ENCODE results near the gene KRTAP26-1.

The KRTAP26-1 gene, protein sequence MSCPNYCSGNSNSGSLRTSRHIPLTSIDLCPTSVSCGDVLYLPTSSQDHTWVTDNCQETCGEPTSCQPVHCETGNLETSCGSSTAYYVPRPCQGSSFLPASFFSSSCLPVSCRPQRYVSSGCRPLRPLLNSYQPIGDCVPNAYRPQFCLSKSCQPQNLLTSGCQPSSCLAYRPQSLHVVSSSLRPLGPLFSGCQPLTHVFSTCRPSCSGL

DNA sequence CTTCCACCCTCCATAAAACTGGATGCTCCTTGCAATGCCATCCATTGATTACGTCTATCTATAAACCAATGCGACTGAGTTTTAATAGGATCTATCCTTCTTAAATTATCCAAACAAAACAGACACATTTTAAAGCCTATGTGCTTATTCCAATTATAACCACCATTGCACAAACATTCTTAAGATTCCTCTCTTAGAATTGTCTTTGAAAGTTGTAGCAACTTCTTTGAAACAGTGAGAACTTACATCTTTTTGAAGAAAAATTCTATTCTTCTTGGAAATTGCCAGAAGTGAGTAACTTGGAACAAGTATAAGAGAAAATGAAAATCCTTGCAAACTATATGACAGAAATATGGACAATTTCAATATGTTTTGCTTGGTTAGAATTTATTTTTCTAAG is at the start of gene KRTAP26-1:
KRTAP26-1 (minus strand) TSS at position 101 of the 400 bp plus-strand sequence. CDS start 280 bp downstream, outside the sequence.
- no peak for DNase-seq (ENCODE audit: low spot score)

DNA sequence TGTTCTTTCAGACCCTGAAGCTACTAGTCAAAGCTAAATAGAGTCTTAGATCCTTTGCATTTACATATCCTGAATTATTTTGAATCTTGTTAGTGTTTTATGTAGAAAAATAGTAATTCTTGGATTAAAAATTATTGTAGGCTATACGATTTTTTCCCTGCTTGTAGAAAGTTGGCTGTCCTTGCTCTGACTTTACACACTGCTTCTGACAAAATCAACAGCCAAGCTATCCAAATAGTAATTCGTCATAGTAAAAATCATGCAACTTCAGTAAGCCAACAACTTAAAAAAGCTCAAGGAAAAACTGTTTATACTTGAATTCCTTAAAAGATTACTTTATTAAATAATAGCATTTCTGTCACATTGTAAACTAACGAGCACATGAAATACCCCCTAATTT is 35.8 kb upstream of the KRTAP26-1 start:
- no peak for DNase-seq (ENCODE audit: low spot score)

DNA sequence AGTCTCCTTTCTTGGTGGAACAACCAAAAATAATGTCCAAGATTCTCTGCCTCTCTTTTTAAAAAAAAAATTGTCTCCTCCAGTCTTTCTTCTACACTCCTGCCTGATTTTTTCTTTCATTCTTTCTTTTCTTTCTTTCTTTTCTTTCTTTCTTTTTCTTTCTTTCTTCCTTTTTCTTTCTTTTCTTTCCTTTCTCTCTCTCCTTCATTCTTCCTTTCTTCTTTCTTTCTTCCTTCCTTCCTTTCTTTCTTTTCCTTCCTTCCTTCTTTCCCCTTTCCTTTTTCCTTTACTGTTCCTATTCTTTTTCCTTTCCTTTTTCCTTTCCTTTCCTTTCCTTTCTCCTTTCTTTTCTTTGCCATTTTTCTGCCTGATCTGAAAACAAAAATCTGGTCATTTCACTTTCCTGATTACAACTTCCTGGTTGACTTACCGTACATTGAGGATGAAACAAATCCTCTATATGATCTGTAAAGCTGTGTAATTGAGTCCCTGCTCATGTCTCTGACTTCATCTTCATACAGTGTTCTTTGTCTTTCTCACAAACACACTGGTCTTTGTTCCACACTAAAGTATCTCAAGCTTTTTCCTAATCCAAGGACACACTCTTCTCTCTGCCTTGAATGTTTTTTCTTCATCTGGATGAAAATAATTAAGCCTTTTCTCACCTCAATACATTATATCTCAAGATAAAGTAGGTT is 34.3 kb upstream of the KRTAP26-1 start:
- DNase-seq (ENCODE audit: low spot score), result no peak

DNA sequence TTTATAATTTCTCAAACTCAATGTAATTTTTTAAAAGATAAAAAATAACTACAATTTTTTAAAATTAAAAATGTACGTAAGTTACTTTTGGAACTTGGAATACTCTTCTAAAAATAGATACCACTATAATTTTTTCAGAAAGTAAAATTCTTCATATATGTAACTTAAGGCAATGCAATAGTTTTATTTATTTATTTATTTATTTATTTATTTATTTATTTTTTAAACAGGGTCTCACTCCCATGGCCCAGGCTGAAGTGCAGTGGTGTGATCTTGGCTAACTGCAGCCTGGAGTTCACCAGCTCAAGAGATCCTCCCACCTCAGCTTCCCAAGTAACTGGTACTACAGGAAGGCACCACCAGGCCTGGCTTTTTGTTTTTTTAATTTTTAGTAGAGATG is 31.4 kb upstream of the KRTAP26-1 start:
- no peak for DNase-seq (ENCODE audit: low spot score)

DNA sequence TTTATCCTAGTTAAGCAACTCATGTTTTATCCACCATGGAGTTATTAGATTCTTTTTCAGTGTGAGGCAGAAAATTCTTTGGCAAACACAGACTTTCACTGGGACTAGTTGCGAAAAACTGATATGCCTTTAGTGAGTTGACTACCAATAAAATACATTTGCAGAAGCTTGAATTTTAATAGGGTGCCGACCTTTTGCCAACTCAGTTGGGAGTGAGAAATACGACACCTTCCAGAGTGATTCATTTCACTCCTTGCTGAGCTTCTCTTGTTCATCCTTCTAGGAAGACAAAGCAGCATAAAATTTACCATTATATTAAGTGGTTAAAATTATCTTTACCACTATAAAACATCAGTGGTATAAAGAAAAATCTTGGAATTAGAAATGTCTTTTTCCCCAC is 29.5 kb upstream of the KRTAP26-1 start:
- DNase-seq (ENCODE audit: low spot score), result no peak

DNA sequence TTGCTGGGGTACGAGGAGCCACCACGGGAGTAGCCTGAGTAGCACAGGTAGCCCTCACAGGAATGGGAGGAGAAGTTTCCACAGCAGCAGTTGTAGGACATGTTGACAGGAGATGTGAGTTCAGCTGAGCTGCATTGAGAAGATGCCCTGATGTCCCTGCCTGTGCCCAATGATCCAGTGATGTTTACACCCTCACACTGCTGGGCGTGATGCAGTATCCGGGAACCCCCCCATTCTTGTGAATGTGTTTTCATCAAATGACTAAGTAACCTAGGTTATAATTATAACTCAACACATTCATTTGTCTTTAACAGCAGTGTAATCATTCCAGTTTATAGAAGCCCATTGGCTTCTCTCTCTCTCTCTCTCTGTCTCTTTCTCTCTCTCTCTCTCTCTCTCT is 28.4 kb upstream of the KRTAP26-1 start, which contains the start of gene KRTAP23-1:
KRTAP23-1 (minus strand) TSS at position 101 of the 400 bp plus-strand sequence; CDS start at position 101, 0 bp downstream.
- DNase-seq (ENCODE audit: low spot score), result no peak

DNA sequence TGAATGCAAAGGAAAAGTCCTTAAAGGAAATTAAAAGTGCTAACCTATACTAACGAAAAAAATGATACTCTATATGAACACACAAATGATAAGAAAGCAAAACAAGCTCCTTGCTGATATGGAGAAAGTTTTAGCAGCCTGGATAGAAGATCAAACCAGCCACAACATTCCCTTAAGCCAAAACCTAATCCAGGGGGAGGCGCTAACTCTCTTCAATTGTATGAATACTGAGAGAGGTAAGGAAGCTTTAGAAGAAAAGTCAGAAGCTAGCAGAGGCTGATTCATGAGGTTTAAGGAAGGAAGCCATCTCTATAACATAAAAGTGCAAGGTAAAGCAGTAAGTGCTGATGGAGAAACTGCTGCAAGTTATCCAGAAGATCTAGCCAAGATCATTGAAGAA is 24.9 kb upstream of the KRTAP26-1 start:
- no peak for DNase-seq (ENCODE audit: low spot score)

DNA sequence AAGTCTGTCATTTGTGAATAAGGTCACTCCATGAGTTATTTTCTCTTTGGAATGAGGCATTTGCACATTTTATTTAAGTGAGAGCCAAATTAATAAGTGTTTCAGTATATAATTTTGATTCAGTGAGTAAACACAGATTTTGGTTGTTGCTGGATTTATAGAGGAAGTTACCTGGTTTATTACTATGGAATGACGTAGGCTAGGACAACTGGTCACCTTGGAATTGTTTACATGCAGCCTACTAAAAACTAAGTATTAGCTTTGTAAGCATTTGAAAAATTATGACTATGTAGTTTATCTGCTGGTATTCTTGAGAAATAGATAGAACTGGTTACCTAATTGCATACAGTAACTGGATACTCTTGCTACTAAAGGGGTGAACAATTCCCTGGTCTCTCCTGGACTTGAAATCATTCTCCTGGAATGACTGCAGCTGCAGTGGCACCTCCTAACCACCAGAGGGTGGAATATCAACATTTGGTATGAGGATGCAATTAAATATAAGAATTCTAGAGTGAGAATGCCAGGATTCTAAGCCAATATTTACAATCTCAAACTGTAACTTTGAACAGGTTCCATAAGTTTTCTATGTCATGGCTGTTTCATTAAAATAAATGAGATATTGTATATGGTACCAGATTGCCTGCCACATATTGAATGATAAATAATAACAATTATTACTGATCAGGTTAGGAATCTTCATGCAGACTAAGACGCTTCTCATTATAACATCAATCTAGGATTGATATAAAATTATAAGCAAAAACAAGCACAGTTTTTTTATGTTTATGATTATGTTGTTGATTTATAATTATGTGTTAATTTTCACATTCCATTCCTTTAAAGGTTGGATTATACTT is 20.8 kb upstream of the KRTAP26-1 start:
- peak; percentile 18 for DNase-seq (ENCODE audit: low spot score)

DNA sequence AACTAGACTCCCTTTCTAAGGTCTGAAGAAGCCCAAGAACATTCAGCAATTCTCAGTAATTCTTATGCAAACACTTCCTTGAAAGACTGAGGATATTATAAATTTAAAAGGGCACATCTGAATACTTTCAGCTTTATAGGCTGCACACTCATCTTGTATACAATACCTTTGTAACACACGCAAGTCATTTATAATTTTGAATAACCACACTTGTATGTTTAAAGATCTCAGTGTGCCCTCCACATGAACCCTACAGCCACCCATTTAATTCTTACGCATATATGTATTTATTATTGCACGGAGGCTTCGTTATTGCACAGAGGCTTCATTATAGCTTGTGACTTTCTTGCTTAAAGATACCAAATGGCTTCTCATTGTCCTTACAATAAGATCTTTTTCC is 18.6 kb upstream of the KRTAP26-1 start:
- DNase-seq (ENCODE audit: low spot score), result no peak

DNA sequence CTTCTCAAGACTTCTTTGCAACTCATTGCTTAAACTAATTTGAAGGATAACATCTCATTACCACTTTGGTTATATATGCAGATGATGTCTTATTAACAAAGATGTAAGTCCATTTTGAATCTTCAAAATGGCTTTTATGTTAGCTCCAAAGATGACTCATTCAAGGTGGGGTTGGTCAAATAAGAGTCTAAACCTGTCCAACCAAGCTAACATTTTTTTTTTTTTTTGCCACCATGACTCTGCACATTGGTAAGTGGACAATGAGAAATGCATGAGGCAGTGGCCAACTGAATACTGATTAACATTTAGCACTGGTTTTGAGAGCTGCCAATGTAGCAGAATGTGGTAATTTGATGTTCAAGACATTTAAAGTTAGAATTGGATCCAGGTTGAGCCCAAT is 17.7 kb upstream of the KRTAP26-1 start:
- DNase-seq (ENCODE audit: low spot score), result no peak

DNA sequence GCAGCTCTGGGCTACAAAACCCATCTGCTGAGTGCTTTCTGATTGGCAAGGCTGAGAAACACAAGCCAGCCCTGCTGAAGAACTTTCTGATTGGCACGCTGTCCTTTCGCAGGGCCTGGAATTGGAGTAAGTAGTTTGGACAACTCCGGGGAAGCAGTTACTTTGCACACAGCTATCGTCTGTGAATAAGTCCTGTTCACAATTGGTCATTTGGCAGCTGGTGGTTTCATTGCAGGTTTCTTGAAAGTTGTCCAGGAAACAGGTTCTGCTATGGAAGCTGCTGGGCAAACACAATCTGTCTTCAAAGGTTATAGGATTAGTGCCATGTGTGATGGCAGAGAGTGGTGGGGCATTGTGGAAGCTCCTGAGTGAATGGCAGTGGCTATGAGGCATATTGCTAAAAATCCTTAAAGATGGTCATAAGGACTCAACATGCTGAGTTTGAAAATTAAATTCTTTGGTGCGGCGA is 17.2 kb upstream of the KRTAP26-1 start, which contains the start of gene KRTAP27-1:
KRTAP27-1 (minus strand) TSS at position 419 of the 469 bp plus-strand sequence; CDS start at position 393, 26 bp downstream.
- DNase-seq (ENCODE audit: low spot score), result no peak

DNA sequence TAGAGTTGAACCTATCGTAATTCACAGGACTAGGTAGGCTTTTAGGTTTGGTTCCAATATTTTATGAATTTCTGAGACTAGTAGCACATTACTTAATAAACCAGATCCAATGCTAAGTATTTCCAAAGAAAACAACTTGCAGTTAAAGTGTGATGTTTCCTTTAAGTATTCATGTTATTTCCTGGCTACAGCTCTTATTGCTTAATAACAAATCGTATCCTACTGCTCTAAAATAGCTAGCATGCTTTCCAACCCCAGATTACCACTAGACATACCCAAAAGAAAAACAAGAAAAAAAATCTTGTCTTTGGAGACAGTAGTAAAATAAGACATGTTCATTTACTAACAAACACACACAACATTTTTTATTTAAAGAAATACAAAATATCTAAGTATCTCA is 16.5 kb upstream of the KRTAP26-1 start:
- no peak for DNase-seq (ENCODE audit: low spot score)

DNA sequence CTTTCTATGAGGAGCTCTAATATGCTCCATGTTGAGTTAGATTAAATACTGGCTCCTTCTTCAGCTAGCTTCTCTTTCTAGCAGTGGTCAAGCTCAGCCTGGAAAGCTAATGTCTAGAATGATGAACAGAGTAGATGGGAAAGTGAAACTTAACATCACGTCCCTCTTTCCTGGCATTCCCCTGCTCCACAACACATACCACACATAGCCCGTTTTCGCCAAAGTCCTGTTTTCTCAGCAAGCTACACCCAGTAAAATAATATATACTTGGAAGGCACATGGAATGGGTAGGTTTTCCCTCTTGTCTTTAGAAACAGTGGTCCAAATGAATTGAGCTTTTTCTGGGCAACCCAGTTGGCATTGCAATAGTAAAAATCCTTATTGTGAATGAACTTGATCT is 13.6 kb upstream of the KRTAP26-1 start:
- no peak for DNase-seq (ENCODE audit: low spot score)

DNA sequence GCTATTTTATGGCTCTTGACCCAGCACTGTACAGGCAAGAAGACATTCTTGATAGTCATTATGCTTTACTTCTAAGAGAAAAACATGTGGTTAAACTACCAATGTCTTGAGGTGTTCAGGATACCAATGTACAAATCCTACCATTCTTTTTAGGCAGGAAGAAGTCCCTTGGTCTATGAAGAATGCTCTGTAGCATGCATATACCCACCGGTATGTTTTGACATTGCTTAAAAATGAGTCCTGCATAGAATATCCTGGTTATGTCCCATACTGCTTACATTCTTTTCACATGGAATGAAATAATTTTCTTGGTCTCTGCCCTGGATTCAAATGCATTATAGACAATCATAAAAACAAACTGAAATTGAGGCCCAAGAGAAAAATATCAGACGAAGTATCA is 12.6 kb upstream of the KRTAP26-1 start:
- DNase-seq (ENCODE audit: low spot score), result no peak

DNA sequence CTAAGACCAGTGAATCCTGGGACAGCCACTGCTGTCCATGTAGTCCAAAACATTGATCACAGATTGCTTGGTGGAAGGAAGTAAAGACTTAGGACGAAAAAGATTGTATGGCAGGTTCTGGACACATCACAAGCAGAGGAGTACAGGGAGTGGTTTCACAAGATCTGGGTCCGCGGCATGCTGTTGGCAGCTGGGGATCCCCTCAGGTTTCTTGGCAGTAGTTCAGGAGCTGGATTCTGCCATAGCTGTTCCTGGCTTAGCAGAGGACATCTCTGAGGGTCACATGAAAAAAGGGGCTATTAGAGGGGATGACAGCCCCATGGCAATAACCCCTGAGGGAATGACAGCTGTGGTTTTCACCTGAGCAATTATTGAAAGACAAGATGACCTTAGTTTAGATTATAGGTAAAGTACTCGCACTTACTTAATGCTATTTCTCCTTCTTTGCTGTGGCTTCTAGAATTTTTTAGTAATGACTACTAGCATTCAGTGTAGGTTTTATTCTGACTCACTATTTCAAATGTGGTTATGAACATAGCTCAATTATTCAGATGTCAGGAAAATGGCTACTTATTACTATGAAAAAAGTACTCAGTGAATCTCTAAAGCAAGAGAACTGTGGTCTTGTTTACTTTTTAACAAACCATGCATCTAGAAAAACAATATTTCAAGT is 9.2 kb upstream of the KRTAP26-1 start:
- no peak for DNase-seq (ENCODE audit: low spot score)

DNA sequence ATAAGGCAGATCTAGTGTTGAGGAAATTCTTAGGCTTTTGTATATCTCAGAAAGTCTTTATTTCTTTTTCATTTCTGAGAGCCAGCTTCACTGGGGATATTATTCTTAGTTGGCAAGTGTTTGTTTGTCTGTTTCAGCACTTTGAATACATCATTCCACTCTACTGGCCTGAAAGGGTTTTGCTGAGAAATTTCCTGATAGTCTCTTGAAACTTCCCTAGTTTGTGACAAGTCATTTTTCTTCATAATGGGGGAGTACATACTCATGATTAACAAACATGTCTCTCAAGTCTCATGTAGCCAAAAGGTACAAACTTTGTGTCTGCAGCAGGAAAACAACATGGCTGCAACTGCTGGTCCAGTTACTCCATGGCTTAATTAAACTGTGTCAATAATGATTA is 6.3 kb upstream of the KRTAP26-1 start:
- DNase-seq (ENCODE audit: low spot score), result no peak

DNA sequence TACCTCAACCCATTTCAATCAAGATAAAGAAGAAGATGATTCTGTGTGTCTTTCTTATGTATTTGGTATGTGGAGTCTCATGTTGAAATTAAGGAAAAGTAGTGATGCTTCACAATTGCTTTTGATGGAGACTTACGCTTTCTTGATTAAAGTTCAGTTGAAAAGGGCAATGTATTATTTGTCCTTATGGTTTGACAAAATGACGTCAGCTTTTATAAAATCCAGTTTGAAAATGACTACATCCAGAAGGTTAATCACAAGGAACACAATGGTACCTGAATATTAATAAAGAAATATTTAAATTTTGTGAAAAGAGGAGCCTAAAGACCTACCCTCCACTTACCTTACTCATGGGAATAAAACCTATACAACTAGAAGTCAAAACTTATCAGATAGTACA is 4.4 kb downstream of the KRTAP26-1 start:
- DNase-seq (ENCODE audit: low spot score), result no peak

DNA sequence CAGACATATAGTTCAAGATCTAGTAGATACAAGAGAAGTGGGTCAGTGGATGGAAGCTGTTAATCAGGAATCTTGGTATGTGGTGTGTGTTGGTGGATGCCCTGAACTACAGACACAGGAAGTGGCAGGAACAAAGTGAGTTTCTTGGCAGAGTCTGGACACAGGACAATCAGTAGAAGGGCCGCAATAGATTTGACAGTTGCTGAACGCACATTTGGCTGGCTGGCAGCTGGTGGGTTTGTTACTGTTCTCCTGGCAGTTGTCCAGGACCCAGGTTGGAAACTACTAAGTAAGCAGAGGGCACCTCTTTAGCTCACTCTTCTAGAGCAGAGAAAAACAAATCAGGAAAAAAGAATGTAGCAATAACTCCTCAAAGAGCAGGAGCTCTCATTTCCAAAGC is 13.2 kb downstream of the KRTAP26-1 start:
- no peak for DNase-seq (ENCODE audit: low spot score)

DNA sequence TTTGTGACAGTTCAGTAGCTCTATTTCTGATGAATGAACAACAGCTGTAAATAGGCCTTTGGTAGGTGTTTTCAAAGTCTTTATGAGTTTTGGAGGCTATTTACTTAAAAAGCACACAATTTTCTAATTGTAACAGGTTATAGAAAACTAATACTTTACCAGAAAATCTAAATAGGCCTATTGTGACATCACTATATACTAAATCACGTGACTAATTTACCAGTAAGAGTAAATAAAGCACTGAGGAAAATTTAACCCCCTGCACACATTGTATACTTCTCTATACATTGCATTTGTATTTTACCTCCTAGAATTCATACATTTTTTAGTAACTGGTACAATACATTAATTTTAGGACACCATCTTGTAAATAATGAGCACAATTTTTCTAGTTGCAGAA is 15.0 kb downstream of the KRTAP26-1 start:
- no peak for DNase-seq (ENCODE audit: low spot score)

DNA sequence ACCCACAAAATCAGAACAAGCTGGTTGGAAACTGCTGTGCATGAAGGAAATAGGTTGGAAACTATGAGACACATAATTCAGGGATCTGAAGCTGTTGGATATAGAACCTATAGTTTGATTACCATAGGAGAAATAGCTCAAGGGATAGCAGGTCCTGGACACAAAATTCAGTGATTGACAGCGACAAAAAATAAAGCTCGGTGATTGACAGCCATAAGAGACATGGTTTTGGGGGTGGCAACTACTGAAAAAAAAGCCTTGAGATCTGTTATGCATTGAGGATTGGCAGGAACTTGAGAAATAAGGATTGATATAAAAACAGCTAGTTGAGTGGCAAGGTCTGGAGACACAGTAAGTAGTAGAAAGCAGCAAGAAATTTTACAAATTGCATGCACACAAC is 30.9 kb downstream of the KRTAP26-1 start, which contains the start of gene KRTAP25-1:
KRTAP25-1 (minus strand) TSS at position 300 of the 400 bp plus-strand sequence; CDS start at position 276, 24 bp downstream.
- DNase-seq (ENCODE audit: low spot score), result no peak

DNA sequence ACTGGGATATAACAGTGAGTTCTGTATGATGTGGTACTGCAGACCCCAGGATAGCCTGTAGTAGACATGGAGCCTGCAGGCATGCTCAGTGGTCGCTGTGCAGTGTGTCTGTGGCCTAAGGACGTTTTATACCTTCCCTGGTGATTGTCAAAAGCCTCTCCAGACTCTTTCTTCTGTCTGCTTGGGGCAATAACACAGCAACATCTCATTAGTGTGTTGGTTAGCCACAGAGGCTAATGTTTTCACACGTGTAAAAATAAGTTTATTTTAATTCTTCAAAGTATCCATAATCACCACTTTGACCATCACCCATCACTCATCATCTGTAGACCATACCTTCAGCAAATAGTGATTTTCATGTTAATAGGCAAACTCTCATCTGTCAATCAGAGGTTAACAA is 37.3 kb downstream of the KRTAP26-1 start, which contains the start of gene KRTAP24-1:
KRTAP24-1 (minus strand) TSS at position 101 of the 400 bp plus-strand sequence; CDS start at position 83, 18 bp downstream.
- no peak for DNase-seq (ENCODE audit: low spot score)

DNA sequence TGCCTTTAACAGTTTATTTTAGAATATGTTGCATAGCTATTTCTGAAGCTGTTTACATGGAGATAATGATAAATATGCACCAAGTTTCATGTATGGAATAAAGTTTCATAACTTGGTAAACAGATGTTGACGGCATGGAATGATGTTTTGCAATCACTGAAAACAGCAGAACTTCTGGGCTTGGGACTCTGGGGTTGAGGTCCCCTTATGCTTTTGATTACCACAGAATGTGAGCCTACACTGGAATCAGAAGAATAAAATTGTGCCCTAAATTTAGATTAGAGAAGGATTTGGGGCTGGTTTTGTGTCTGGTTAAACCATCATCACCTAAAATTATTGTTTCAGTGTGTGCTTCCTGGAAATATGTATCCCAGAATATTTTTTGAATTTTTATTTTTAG is 48.5 kb downstream of the KRTAP26-1 start:
- no peak for DNase-seq (ENCODE audit: low spot score)
